ENCODE data around the gene HUNK.

The HUNK gene

DNA sequence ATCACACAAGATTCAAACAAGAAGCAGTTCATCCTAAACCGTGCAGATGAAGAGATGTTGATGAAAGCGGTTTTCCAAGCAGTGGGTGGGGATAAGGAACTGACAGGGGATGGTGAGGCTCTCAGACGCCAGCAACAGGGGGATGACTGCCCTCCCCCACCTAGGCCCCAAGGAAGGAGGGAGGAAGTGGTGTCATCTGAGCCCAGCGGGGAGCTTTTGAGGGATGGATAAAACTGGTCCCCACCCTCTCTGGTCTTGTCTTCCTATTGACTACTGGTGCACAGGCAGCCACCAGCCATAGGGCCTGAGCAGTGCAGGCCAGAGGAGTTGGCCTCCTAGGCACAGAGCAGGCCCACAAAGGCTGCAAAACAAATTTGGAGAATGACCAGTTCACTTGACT lies 175.5 kb downstream of the HUNK start:
- no peak for DNase-seq (ENCODE audit: low read depth in 2 of 2)
- no peak overlapping the region for H3K4me3 ChIP-seq (replicated peaks in 1 of 2; ENCODE audit: low read depth in 2 of 2, low read length in 2 of 2)
- TF ChIP-seq, protein P1, sequence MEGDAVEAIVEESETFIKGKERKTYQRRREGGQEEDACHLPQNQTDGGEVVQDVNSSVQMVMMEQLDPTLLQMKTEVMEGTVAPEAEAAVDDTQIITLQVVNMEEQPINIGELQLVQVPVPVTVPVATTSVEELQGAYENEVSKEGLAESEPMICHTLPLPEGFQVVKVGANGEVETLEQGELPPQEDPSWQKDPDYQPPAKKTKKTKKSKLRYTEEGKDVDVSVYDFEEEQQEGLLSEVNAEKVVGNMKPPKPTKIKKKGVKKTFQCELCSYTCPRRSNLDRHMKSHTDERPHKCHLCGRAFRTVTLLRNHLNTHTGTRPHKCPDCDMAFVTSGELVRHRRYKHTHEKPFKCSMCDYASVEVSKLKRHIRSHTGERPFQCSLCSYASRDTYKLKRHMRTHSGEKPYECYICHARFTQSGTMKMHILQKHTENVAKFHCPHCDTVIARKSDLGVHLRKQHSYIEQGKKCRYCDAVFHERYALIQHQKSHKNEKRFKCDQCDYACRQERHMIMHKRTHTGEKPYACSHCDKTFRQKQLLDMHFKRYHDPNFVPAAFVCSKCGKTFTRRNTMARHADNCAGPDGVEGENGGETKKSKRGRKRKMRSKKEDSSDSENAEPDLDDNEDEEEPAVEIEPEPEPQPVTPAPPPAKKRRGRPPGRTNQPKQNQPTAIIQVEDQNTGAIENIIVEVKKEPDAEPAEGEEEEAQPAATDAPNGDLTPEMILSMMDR (IDR thresholded peaks at IDR 0.05; ENCODE audit: low read depth, low read length), result no peak
